HepG2 (cell line): ENCODE data around the gene FUBP3.

Source experiments
- ATF7 ChIP-seq, 2 experiments: fragments of 450-650 bp in 1 of 2; sonication (generic) in 1 of 2; formaldehyde crosslinking in 1 of 2; IDR thresholded peaks; 2 replicates each; pipeline versions ENCODE4 v1.4.0 to v1.6.1; 2016 to 2020; ENCODE audit warnings: antibody characterized with exemption in 1 of 2, mild to moderate bottlenecking in 1 of 2, missing genetic modification reagents in 1 of 2
- CTCF ChIP-seq: sonication (generic); formaldehyde crosslinking; IDR thresholded peaks from 2 replicates; pipeline ENCODE4 v1.5.0; 2020; ENCODE audit warnings: mild to moderate bottlenecking, missing genetic modification reagents, moderate library complexity
- DPF2 ChIP-seq: sonication (generic); formaldehyde crosslinking; IDR thresholded peaks from 2 replicates; pipeline ENCODE4 v1.4.0; 2020; ENCODE audit warnings: mild to moderate bottlenecking, low read depth, missing genetic modification reagents, borderline replicate concordance
- MYNN ChIP-seq: sonication (generic); formaldehyde crosslinking; IDR thresholded peaks from 2 replicates; pipeline ENCODE4 v1.4.0; 2020; ENCODE audit warnings: mild to moderate bottlenecking, low read depth, missing genetic modification reagents
- RFX5 ChIP-seq: IDR thresholded peaks from 2 replicates; pipeline ENCODE4 v1.6.1; 2011; ENCODE audit warnings: low read depth, low read length, improper control_type of control experiment
- SRSF1 ChIP-seq: fragments of 200-400 bp; formaldehyde crosslinking; optimal IDR thresholded peaks from 2 replicates; pipeline ENCODE3; 2017; ENCODE audit warnings: mild to moderate bottlenecking, low read depth, low read length, moderate library complexity
- ZNF12 ChIP-seq: sonication (generic); formaldehyde crosslinking; IDR thresholded peaks from 2 replicates; pipeline ENCODE4 v1.5.0; 2020; ENCODE audit warnings: missing genetic modification reagents
- ZNF3 ChIP-seq: IDR thresholded peaks from 2 replicates; pipeline ENCODE4 v1.7.0; 2017; ENCODE audit warnings: inconsistent platforms
- ZNF331 ChIP-seq: sonication (generic); formaldehyde crosslinking; IDR thresholded peaks from 2 replicates; pipeline ENCODE4 v1.4.0; 2020; ENCODE audit warnings: missing genetic modification reagents
- ZNF33B ChIP-seq: sonication (generic); formaldehyde crosslinking; IDR thresholded peaks from 2 replicates; pipeline ENCODE4 v1.5.1; 2020; ENCODE audit warnings: mild to moderate bottlenecking, missing genetic modification reagents
- ZNF672 ChIP-seq: sonication (generic); formaldehyde crosslinking; IDR thresholded peaks from 2 replicates; pipeline ENCODE4 v1.8.1; 2022; ENCODE audit warnings: missing genetic modification reagents
- ZNF788 ChIP-seq: sonication (generic); formaldehyde crosslinking; IDR thresholded peaks from 2 replicates; pipeline ENCODE4 v1.5.0; 2020; ENCODE audit warnings: mild to moderate bottlenecking, missing genetic modification reagents, borderline replicate concordance
- ZNF816 ChIP-seq: sonication (generic); formaldehyde crosslinking; IDR thresholded peaks from 2 replicates; pipeline ENCODE4 v1.8.0; 2022; ENCODE audit warnings: missing genetic modification reagents, mild to moderate bottlenecking, borderline replicate concordance
- ZNF879 ChIP-seq: sonication (generic); formaldehyde crosslinking; IDR thresholded peaks from 2 replicates; pipeline ENCODE4 v1.8.1; 2023; ENCODE audit warnings: missing genetic modification reagents

- no peak for TF ChIP-seq CTCF (CRISPR knock-in tag)
- TF ChIP-seq ATF7 (IDR thresholded peaks at IDR 0.05), result no peak
- no peak for TF ChIP-seq ATF7 (CRISPR knock-in tag; IDR thresholded peaks at IDR 0.05)
- no peak for TF ChIP-seq DPF2 (CRISPR knock-in tag)
- TF ChIP-seq ZNF3, result no peak
- no peak for TF ChIP-seq RFX5
- no peak for TF ChIP-seq ZNF12 (CRISPR knock-in tag)
- no peak for TF ChIP-seq MYNN
- no peak for TF ChIP-seq ZNF788 (CRISPR knock-in tag)
- TF ChIP-seq ZNF33B (CRISPR knock-in tag), result no peak
- no peak for TF ChIP-seq SRSF1
- TF ChIP-seq ZNF672 (CRISPR knock-in tag), result no peak
- TF ChIP-seq ZNF816 (CRISPR knock-in tag), result no peak
- TF ChIP-seq ZNF331 (CRISPR knock-in tag), result no peak
- TF ChIP-seq ZNF879 (CRISPR knock-in tag), result no peak
Observed at GRCh38 chr9:130634801-130635200, 55.4 kb downstream of the FUBP3 start.
